Measurements from ENCODE around the gene SLC38A6. TPM values are rescaled to one million over a fixed set of nuclear protein-coding genes. Genes with fewer than 3 reads are reported as not detected.
"Not testable (repeated sequence)": the region's sequence is repeated elsewhere in the genome, so short reads cannot be mapped to it uniquely, and the experiment has no call there.

SLC38A6 gene
- polyA plus RNA-seq, 1 experiment = 11.7 TPM

GRCh38 chr14:61088081-61088480 is 107.0 kb downstream of the SLC38A6 start:
- no peaks in the 10 kb centered on the region for H3K27me3 ChIP-seq (ENCODE audit: control insufficient read depth, insufficient read depth, low read length)
- POLR2A ChIA-PET = no interaction called here
- H3K4me3 ChIP-seq (ENCODE audit: low read depth, low read length) = no peak overlapping the region
- TF ChIP-seq CTCF (IDR thresholded peaks at IDR 0.05; ENCODE audit: insufficient read depth, low read depth, low read length) = no peak
- DNase-seq (ENCODE audit: low read depth) = no peak
- peaks cover 1% of the 10 kb centered on the region; the same call in 1 of the 2 replicates for H3K36me3 ChIP-seq (ENCODE audit: control insufficient read depth, insufficient read depth, low read length)
- CTCF ChIA-PET = interaction anchor here (0.6 kb wide), 1 partner anchor 29 kb away, joined by 3 read pairs; no protein-coding TSS in a partner anchor

GRCh38 chr14:61089126-61089750 is 108.2 kb downstream of the SLC38A6 start:
- ChIA-PET POLR2A (no interaction called here), CTCF (no interaction called here)
- DNase-seq (ENCODE audit: low read depth) = no peak
- no peaks in the 10 kb centered on the region for H3K27me3 ChIP-seq (ENCODE audit: control insufficient read depth, insufficient read depth, low read length)
- H3K4me3 ChIP-seq (ENCODE audit: low read depth, low read length) = no peak overlapping the region
- peaks cover 1% of the 10 kb centered on the region; the same call in 1 of the 2 replicates for H3K36me3 ChIP-seq (ENCODE audit: control insufficient read depth, insufficient read depth, low read length)
- no peak for TF ChIP-seq CTCF (IDR thresholded peaks at IDR 0.05; ENCODE audit: insufficient read depth, low read depth, low read length)

GRCh38 chr14:61090432-61091216 is 109.6 kb downstream of the SLC38A6 start:
- H3K36me3 ChIP-seq (ENCODE audit: control insufficient read depth, insufficient read depth, low read length) = peaks cover 1% of the 10 kb centered on the region; the same call in 1 of the 2 replicates
- CTCF ChIA-PET = interaction anchor here (0.9 kb wide), 1 partner anchor 9 kb away, joined by 3 read pairs; no protein-coding TSS in a partner anchor
- TF ChIP-seq CTCF (IDR thresholded peaks at IDR 0.05; ENCODE audit: insufficient read depth, low read depth, low read length) = no peak
- H3K4me3 ChIP-seq (ENCODE audit: low read depth, low read length) = no peak overlapping the region
- DNase-seq (ENCODE audit: low read depth) = no peak
- no peaks in the 10 kb centered on the region for H3K27me3 ChIP-seq (ENCODE audit: control insufficient read depth, insufficient read depth, low read length)
- POLR2A ChIA-PET = no interaction called here

- TF ChIP-seq CTCF (IDR thresholded peaks at IDR 0.05; ENCODE audit: insufficient read depth, low read depth, low read length) = no peak
- CTCF ChIA-PET = no interaction called here
- H3K36me3 ChIP-seq (ENCODE audit: control insufficient read depth, insufficient read depth, low read length) = peaks cover 1% of the 10 kb centered on the region; the same call in 1 of the 2 replicates
- no peak overlapping the region for H3K4me3 ChIP-seq (ENCODE audit: low read depth, low read length)
- POLR2A ChIA-PET = no interaction called here
- no peak for DNase-seq (ENCODE audit: low read depth)
- H3K27me3 ChIP-seq (ENCODE audit: control insufficient read depth, insufficient read depth, low read length) = no peaks in the 10 kb centered on the region
These were observed 110.7 kb downstream of the SLC38A6 start for GRCh38 chr14:61091657-61092273.

GRCh38 chr14:61098096-61098495 is 117.1 kb downstream of the SLC38A6 start:
- H3K36me3 ChIP-seq (ENCODE audit: control insufficient read depth, insufficient read depth, low read length); H3K27me3 ChIP-seq (ENCODE audit: control insufficient read depth, insufficient read depth, low read length); H3K4me3 ChIP-seq (ENCODE audit: low read depth, low read length); DNase-seq (ENCODE audit: low read depth); POLR2A ChIA-PET: not testable (repeated sequence)
- CTCF ChIA-PET = interaction anchor here (0.6 kb wide), 1 partner anchor 96 kb away, joined by 3 read pairs; no protein-coding TSS in a partner anchor
